Ecto neural progenitor cell (in vitro differentiated cells): ENCODE results near the gene PDZD2.

Experiments
- DNase-seq: peaks from one replicate; pipeline ENCODE4 v3.0.0-alpha.2; 2018; ENCODE audit warnings: low spot score

The PDZD2 gene

GRCh38 chr5:31867219-31867618 lies 228.3 kb downstream of the PDZD2 start:
- DNase-seq, result no peak

DNA sequence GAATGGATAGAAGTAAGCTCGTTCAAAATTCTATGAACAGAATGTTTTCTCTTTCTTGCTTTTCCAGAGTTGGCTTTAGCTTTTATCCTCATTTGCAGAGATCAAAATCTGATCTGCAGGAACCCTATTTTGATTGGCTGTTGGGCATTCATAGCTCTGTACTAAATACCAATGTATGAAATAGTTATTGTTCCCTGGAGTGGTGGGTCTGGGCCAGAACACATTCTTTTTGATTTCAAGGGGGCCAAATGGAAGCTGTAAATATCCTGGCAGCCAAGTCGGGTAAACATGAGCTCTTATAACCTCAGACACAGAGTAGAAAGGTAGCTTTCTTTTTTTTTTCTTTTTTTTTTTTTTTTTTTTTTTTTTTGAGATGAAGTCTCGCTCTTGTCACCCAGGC lies 241.5 kb downstream of the PDZD2 start:
- no peak for DNase-seq

DNA sequence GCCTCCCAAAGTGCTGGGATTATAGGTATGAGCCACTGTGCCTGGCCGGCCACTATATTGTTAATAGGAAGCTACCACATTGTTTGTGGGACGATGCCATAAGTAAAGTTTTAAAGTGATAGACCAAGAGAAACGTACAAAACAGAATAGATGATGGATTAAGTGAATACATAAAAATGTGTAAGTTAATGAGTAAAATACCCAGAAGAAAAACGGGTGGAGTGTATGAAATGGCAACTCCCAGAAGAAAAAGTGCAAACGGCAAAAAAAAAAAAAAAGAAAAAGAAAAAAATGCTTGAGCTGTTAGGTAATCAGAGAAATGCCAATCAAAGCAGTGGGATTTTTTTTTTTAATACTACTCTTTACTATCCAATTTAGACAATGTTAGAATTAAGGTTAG lies 246.0 kb downstream of the PDZD2 start:
- no peak for DNase-seq

- DNase-seq, result no peak
Observed at GRCh38 chr5:31886206-31886605, 247.3 kb downstream of the PDZD2 start.

DNA sequence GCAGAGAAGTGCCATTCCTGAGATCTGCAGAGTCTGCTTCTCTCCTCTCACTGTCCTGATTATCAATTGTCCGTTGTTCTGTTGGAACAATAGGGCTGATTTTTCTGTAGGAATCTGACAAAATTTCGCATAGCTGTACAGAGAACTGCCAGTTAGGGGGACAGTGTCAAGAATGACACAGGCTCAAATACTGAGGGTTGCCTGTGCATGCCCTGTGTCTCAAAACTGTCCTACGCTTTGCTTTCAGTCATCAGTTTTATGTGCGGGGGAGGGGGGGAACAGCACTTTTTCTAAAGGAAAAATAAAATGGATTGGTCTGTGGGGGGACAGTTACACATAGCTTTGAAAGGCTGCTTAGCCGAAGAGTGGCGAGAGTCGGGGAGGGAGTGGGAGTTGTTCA lies 248.6 kb downstream of the PDZD2 start:
- DNase-seq, result no peak

DNA sequence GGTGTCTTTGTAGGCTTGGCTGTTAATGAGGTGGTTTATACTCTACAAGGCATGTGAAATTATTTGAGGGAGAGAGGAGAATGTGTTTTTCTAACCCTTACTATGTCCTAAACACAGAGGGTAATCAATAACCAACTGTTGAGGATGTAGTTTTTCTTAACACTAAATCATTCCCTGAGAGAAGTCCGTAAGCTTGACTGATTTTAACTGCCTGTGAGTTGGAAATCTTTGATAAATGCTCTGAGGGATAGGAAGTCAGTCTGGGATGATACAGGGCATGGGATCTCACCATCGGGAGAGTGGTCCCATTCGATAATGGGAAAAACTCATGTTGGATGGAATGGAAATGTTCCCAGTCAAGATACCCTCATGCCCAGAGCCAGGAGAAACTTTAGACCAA lies 249.6 kb downstream of the PDZD2 start:
- no peak for DNase-seq

DNA sequence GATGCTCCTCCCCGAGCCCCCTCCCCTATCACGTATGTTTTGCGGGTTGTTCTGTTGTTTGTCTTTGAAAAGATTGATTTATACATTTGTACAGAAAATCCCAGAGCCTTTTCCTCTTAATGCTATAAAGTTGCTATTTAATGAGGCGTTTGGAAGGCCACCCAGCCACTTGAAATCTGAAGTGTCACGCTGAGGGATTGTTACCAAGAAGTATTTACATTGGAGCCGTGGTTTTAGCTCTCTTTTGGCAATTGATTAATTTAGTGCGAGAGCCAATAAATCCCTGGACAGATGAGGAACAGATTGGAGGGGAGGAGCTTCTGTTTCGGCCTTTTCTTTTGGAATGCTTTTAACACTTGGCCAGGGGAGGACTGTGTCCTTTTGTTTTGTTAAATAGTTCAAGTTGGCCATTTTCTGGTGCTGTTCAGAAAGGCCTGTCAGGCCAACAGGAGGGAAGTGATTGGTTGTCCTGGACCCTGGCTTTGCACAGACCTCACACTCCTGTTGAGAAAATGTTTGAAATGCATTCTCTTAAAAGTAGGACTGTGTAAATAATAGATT lies 250.2 kb downstream of the PDZD2 start:
- DNase-seq, result no peak

DNA sequence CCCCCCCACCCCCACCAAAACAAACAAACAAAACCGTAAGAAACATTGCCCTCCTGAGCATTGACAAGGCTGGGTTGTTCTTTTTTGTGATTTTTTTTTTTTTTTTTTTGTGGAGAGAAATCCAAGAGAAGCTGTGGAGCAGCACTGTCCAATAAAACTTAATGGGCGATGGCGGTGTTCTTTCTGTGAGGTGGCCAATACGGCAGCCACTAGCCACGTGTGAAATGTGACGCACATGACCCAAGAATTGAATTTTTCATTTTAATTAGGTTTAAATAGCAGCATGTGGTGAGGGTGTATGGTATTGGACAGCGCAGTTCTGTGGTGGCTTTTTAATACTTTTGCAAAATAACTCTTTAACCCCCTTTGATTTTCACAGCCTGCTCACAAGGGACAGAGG lies 251.1 kb downstream of the PDZD2 start:
- DNase-seq, result no peak

DNA sequence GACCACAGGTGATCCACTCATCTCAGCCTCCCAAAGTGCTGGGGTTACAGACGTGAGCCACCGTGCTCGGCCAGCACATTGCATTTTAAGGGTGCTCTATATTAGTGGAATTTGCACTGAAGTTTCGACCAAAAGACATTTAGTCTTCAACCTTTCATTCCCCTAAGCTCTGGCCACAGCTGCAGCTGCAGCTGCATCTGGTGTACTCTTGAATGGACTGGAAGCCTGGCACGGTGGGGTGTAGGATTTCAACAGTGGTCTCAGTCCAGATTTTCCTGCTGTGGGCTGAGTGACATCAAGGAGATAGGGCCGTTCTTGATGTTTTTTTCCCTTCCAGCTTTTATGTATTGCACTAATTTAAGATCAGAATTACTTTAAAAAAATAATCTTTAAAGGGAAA lies 255.2 kb downstream of the PDZD2 start:
- DNase-seq, result no peak

GRCh38 chr5:31895199-31895820 lies 256.4 kb downstream of the PDZD2 start:
- no peak for DNase-seq

GRCh38 chr5:31898036-31898632 lies 259.2 kb downstream of the PDZD2 start:
- DNase-seq, result no peak

DNA sequence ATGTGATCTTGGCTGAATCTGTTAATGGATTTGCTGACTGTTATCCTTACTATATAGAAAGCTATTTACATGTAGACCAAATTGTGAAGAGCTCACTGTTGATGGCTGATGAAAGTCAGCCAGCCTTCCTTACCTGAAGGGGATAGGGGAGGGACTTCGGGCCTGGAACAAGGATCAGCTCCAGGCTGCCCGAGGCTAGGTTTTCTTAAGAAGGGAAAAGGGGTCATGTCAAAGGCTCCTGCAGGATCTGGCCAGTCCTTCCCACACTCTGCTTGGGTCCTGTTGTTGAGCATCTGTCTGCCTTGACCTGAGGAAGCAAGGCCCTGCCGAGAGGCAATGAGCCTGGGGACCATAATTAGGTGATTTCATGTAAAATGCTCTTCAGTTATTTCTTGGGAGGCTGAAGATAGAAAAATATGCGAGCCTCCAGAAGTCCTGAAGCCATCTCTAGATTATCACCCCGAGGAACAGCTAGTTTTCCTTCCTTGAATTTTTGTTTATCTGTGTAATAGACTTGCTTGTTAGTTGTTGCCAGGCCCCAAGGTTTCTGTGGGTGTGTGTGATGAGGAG lies 261.4 kb downstream of the PDZD2 start:
- no peak for DNase-seq

DNA sequence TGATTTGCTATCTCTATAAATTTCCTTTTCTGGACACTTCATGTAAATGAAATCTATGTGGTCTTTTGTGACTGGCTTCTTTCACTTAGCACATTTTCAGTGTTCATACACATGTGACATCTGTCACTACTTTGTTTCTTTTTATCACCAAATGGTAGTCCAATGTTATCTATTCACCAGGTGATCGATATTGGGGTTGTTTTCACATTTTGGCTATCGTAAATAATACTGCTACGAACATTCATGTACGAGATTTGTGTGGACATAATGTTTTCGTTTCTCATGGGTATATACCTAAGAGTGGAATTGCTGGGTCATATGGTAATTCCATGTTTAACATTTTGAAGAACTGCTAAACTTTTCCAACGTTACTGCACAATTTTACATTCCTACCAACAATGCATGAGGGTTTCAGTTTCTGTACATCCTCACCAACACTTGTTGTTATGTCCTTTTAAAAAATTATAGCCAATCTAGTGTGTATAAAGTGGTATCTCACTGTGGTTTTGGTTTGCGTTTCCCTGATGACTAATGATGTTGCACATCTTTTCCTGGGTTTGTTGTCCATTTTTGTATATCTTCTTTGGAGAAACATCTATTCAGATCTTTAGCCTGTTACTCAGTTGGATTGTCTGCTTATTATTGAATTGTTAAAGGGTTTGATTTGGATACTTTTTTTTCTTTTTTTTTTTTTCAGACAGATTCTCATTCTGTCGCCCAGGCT lies 263.0 kb downstream of the PDZD2 start:
- DNase-seq, result no peak

DNA sequence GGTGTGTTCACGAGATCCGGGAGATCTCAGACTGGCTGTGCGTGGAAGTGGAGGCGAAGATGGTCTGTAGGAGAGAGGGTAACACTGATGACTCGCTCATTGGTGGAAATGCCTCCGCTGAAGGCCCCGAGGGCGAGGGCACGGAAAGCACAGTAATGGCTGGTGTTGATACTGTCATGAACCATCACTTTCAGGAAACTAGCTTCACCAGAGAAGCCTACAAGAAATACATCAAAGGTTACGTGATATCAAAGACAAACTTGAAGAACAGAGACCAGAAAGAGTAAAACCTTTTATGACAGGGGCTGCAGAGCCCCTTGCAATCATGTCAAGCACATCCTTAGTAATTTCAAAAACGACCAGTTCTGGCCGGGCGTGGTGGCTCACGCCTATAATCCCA lies 269.5 kb downstream of the PDZD2 start:
- DNase-seq, result no peak

DNA sequence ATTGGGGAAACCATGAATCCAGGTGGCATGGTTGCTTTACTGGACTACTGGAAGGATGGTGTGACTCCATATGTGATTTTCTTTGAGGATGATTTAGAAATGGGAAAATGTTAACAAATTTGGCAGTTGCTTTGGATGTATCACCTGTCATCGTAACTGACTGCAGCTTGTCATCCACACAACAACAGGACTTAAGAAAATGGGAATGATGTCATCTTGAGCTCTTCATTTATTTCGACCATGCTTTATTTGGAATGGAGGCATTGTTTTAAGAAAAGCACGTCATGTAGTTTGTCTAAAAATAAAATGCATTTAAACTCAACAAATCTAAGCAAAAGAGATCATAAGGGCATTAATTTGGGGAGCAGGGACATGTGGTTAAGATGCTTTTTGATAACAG lies 270.1 kb downstream of the PDZD2 start:
- no peak for DNase-seq

GRCh38 chr5:31911291-31912265 lies 272.6 kb downstream of the PDZD2 start:
- no peak for DNase-seq

DNA sequence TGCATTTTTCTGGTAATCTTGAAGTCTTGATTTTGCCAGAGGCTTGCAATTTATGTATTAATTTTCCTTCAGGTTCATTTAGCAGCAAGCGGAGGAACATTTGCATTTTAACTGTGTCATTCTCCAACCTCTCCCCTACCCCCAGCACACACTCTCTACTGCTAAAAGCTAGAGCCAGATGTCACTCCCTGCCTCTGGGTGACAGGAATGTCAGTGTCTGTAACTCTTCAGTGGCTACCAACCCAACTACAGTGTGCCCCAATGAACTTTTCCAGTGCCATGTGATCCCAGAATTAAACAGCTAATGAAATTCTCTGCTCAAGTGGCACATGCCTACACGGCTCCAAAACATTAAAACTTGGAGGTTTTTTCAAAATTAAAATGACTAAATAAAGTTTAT lies 274.9 kb downstream of the PDZD2 start:
- DNase-seq, result no peak

DNA sequence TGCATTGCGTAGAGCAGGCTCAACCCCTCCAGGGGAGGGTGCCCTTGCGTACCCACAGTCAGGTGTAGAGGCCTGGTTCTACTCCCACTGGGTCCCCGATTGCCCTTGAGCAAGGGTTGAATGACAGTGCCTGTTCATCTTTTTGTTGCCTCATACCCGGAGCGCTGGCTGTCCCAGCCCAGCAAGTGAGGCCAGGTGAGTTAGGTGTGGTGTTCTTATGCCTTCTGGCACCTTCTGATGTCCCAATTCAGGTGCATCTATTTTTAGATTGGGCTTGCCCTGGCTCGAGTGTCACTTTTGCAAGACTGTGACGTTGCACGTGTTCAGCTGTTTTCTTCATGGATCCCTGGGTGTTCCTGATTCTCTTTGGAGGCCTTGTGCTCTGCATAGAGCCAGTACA lies 277.4 kb downstream of the PDZD2 start:
- DNase-seq, result no peak

DNA sequence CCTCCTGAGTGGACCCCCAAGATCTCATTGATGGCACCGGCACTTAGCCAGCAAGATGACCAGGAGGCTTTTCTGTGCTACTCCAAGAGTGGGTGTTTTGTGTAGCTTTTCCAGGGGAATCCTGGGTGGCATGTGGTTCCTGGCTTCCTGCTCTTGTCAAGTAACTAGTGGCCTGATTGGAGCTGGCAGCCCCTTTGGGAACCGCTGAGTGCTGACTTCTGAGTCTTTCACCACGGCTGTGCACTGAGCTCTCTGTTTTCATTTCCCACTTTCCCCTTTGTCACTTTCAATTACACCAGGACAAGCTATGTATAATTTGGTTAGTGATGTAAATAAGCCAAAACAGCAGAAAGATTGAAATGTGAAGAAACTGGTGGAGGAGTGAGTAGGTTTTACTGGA lies 279.8 kb downstream of the PDZD2 start:
- no peak for DNase-seq

GRCh38 chr5:31921852-31922305 lies 282.9 kb downstream of the PDZD2 start:
- no peak for DNase-seq

- no peak for DNase-seq
Observed at GRCh38 chr5:31924005-31924404, 285.1 kb downstream of the PDZD2 start.

DNA sequence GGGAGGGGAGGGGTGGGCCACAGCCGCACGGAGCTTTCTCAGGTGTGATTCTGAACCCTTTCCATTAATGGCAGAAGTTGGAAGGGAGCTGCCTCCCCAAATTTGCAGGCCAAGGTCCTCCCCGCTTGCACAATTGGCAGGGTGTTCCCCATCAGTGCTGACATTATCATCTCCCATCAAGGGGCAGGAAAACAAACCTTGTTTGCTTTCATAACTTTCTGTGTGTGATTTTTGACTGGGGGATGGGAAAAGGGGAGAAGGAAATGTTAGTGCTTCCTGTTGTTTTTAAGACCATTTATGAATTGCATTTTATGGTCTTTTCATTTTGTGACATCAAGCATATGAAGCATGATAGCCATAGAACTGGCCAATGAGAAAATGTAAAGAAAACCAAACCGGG lies 292.9 kb downstream of the PDZD2 start:
- DNase-seq, result no peak
